DMS53 treated with DMSO at 0.1 percent for 48 hours (cell line): ENCODE measurements around the gene ADGRD1.

Source experiments
- DNase-seq: peaks from one replicate; lab custom pipeline; 2025; ENCODE audit not compliant: unreplicated experiment; lab: John Stamatoyannopoulos, UW

The ADGRD1 gene

GRCh38 chr12:131130311-131130911, 176.7 kb downstream of the ADGRD1 start:
- no peak for DNase-seq

- no peak for DNase-seq
Observed at GRCh38 chr12:131131077-131131807, 177.5 kb downstream of the ADGRD1 start.

GRCh38 chr12:131131808-131132117, 178.1 kb downstream of the ADGRD1 start:
- DNase-seq: no peak

- peak; percentile 19 for DNase-seq
Observed at GRCh38 chr12:131132118-131132892, 178.6 kb downstream of the ADGRD1 start.

GRCh38 chr12:131133015-131133905, 179.6 kb downstream of the ADGRD1 start:
- no peak for DNase-seq

GRCh38 chr12:131133994-131134393, 180.3 kb downstream of the ADGRD1 start:
- no peak for DNase-seq

GRCh38 chr12:131134523-131135310, 181.0 kb downstream of the ADGRD1 start:
- DNase-seq: no peak

- DNase-seq: no peak
Observed at GRCh38 chr12:131135311-131135785, 181.6 kb downstream of the ADGRD1 start.

GRCh38 chr12:131135786-131136538, 182.3 kb downstream of the ADGRD1 start:
- no peak for DNase-seq

GRCh38 chr12:131136539-131136872, 182.8 kb downstream of the ADGRD1 start:
- no peak for DNase-seq

GRCh38 chr12:131137009-131137835, 183.5 kb downstream of the ADGRD1 start:
- no peak for DNase-seq

- no peak for DNase-seq
Observed at GRCh38 chr12:131137836-131138637, 184.3 kb downstream of the ADGRD1 start.

GRCh38 chr12:131138638-131139362, 185.1 kb downstream of the ADGRD1 start:
- no peak for DNase-seq

- no peak for DNase-seq
Observed at GRCh38 chr12:131139363-131140068, 185.8 kb downstream of the ADGRD1 start.

GRCh38 chr12:131140069-131140435, 186.3 kb downstream of the ADGRD1 start:
- DNase-seq: no peak

GRCh38 chr12:131140697-131141096, 187.0 kb downstream of the ADGRD1 start:
- no peak for DNase-seq

GRCh38 chr12:131141514-131141913, 187.8 kb downstream of the ADGRD1 start:
- no peak for DNase-seq
